Panc1 (cell line): ENCODE results near the gene SPP1. TPM values are rescaled to one million over a fixed set of nuclear protein-coding genes. Genes with fewer than 3 reads are reported as not detected.

Experiments
- ATAC-seq: fragments of 200-7000 bp; cut with Tn5 transposase; 2 replicates; pipeline ENCODE4 v1.9.1; 2020; ENCODE audit warnings: mild to moderate bottlenecking, moderate library complexity
- BruUV-seq: library from RNA; stranded (reverse); fragments of 400-500 nt; replicated peaks from 2 replicates; lab custom pipeline; 2021; lab: Mats Ljungman, UMichigan
- CTCF ChIA-PET: fragments of 300-600 bp; sonication (Branson Sonifier 250); formaldehyde crosslinking; loops from one replicate; lab custom pipeline; 2022; ENCODE audit warnings: antibody characterized with exemption; lab: Charles Lee
- POLR2A ChIA-PET: fragments of 300-600 bp; sonication (Branson Sonifier 250); formaldehyde crosslinking; loops from one replicate; lab custom pipeline; 2022; ENCODE audit warnings: antibody characterized with exemption; lab: Charles Lee
- DNase-seq: peaks from one replicate; pipeline ENCODE4 v3.0.0-alpha.2; 2010; ENCODE audit warnings: low read depth, low spot score
- H3K27ac ChIP-seq: 2 replicates; pipeline ENCODE4 v1.5.1; 2011; ENCODE audit warnings: mild to moderate bottlenecking, low read length, inconsistent platforms
- H3K27me3 ChIP-seq: fragments of 200-500 bp; sonication (Bioruptor generic); 2 replicates; pipeline ENCODE4 v1.6.0; 2014; ENCODE audit warnings: low read length, inconsistent platforms; ENCODE audit not compliant: control insufficient read depth, insufficient read depth
- H3K36me3 ChIP-seq: fragments of 200-500 bp; sonication (Bioruptor generic); 2 replicates; pipeline ENCODE4 v1.5.1; 2014; ENCODE audit warnings: inconsistent platforms, mild to moderate bottlenecking, low read length, moderate library complexity; ENCODE audit not compliant: control insufficient read depth, insufficient read depth
- H3K4me1 ChIP-seq: 2 replicates; pipeline ENCODE4 v1.5.1; 2011; ENCODE audit warnings: inconsistent platforms, mild to moderate bottlenecking, low read length, moderate library complexity; ENCODE audit not compliant: control insufficient read depth, insufficient read depth
- H3K4me3 ChIP-seq, 2 experiments: 2 replicates each; pipeline ENCODE4 v1.5.1; 2011 to 2012; ENCODE audit warnings: low read depth in 2 of 2, low read length in 2 of 2, mild to moderate bottlenecking in 2 of 2, inconsistent platforms in 1 of 2, moderate library complexity in 1 of 2
- H3K9me3 ChIP-seq: fragments of 200-500 bp; sonication (Bioruptor generic); 2 replicates; pipeline ENCODE4 v1.5.1; 2014; ENCODE audit warnings: low read depth, mild to moderate bottlenecking, inconsistent platforms, low read length, moderate library complexity; ENCODE audit not compliant: control insufficient read depth, insufficient read depth
- CTCF ChIP-seq: fragments of 450-650 bp; IDR thresholded peaks from 2 replicates; pipeline ENCODE4 v1.5.1; 2017; ENCODE audit warnings: mild to moderate bottlenecking
- POLR2AphosphoS5 ChIP-seq: IDR thresholded peaks from 2 replicates; pipeline ENCODE4 v1.6.1; 2012; ENCODE audit warnings: mild to moderate bottlenecking, low read depth, low read length, moderate library complexity
- SIN3A ChIP-seq: IDR thresholded peaks from 2 replicates; pipeline ENCODE4 v1.6.1; 2012; ENCODE audit warnings: low read depth, mild to moderate bottlenecking, low read length, moderate library complexity, borderline replicate concordance; ENCODE audit not compliant: insufficient read depth
- TCF7L2 ChIP-seq: IDR thresholded peaks from 2 replicates; pipeline ENCODE4 v1.6.1; 2011; ENCODE audit warnings: mild to moderate bottlenecking, low read depth, low read length, inconsistent platforms
- in situ Hi-C: cut with HindIII; loops from 2 replicates; pipeline ENCODE4 v1.10.0; 2016; ENCODE audit warnings: low sequenced_read_pairs, low pct_unique_long_range_greater_than_20kb
- intact Hi-C: fragments of 100-400 bp; cut with micrococcal nuclease; formaldehyde crosslinking; loops from one replicate; pipeline ENCODE4 v1.10.0; 2022; ENCODE audit not compliant: unreplicated experiment
- total RNA-seq: library from RNA; stranded (reverse); gene quantifications from one replicate; pipeline ENCODE4 v1.2.1, GENCODE V29; 2021; ENCODE audit not compliant: unreplicated experiment
- TF ChIP-seq, protein P1 (sequence below), 2 experiments: IDR thresholded peaks; 2 replicates each; pipeline ENCODE4 v1.6.1; 2011 to 2012; ENCODE audit warnings: low read depth in 2 of 2, control low read depth in 1 of 2, low read length in 1 of 2, mild to moderate bottlenecking in 1 of 2, moderate library complexity in 1 of 2; ENCODE audit not compliant: insufficient read depth in 1 of 2

SPP1 gene
- total RNA-seq, 1 experiment from 2014 or later, result 1.6 TPM

GRCh38 chr4:88029556-88029955 is 54.0 kb downstream of the SPP1 start:
- DNase-seq, result no peak
- H3K36me3 ChIP-seq, result no peaks in the 10 kb centered on the region
- intact Hi-C loops (no loop called here), in situ Hi-C loops (no loop called here)
- H3K9me3 ChIP-seq, result no peaks in the 10 kb centered on the region
- no TSS peak for BruUV-seq
- no peak overlapping the region for H3K4me3 ChIP-seq
- ChIA-PET POLR2A (no interaction called here), CTCF (no interaction called here)
- ATAC-seq, result no peak
- no peaks in the 10 kb centered on the region for H3K27me3 ChIP-seq
- no peaks in the 10 kb centered on the region for H3K4me1 ChIP-seq
- H3K27ac ChIP-seq, result no peak overlapping the region
- no peak for TF ChIP-seq TCF7L2
- TF ChIP-seq, protein P1, sequence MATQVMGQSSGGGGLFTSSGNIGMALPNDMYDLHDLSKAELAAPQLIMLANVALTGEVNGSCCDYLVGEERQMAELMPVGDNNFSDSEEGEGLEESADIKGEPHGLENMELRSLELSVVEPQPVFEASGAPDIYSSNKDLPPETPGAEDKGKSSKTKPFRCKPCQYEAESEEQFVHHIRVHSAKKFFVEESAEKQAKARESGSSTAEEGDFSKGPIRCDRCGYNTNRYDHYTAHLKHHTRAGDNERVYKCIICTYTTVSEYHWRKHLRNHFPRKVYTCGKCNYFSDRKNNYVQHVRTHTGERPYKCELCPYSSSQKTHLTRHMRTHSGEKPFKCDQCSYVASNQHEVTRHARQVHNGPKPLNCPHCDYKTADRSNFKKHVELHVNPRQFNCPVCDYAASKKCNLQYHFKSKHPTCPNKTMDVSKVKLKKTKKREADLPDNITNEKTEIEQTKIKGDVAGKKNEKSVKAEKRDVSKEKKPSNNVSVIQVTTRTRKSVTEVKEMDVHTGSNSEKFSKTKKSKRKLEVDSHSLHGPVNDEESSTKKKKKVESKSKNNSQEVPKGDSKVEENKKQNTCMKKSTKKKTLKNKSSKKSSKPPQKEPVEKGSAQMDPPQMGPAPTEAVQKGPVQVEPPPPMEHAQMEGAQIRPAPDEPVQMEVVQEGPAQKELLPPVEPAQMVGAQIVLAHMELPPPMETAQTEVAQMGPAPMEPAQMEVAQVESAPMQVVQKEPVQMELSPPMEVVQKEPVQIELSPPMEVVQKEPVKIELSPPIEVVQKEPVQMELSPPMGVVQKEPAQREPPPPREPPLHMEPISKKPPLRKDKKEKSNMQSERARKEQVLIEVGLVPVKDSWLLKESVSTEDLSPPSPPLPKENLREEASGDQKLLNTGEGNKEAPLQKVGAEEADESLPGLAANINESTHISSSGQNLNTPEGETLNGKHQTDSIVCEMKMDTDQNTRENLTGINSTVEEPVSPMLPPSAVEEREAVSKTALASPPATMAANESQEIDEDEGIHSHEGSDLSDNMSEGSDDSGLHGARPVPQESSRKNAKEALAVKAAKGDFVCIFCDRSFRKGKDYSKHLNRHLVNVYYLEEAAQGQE (IDR thresholded peaks at IDR 0.05; ENCODE audit: insufficient read depth in 1 of 2, low read depth in 2 of 2, low read length in 1 of 2), result no peak
- TF ChIP-seq SIN3A, result no peak
- TF ChIP-seq POLR2AphosphoS5, result no peak
- TF ChIP-seq CTCF, result no peak

DNA sequence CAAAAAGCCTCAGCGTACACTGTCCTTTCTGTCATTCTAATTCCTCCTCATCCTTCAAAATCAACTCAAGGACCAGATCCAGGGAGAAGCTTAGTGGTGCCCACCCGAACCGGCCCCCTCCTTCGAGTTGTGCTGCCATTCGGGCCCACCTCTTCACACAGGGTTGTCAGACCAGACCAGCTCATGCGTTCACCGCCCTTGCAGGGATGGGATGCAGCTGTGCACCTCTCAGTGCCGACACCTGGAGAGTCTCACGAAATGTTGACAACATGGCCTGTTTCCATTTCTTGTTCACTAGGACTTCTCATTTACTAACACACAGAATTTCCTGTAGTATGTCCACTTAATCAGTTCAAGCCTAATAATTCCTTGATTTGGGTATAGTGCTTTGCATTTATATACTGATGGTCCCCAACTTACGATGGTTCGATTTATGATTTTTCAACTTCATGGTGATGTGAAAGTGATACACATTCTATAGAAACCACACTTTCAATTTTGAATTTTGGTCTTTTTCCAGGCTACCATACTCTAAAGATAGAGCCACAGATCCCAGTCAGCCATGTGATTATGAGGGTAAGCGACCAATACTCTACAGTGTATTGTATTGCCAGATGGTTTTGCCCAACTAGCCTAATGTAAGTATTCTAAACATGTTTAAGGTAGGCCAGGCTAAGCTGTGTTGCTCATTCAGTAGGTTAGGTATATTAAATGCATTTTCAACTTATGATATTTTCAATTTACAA is 55.2 kb downstream of the SPP1 start:
- Histone ChIP-seq H3K4me1 (no peaks in the 10 kb centered on the region), H3K36me3 (no peaks in the 10 kb centered on the region), H3K27ac (no peak overlapping the region), H3K4me3 (no peak overlapping the region), H3K27me3 (no peaks in the 10 kb centered on the region), H3K9me3 (no peaks in the 10 kb centered on the region)
- BruUV-seq, result no TSS peak
- ATAC-seq (no peak), DNase-seq (no peak)
- POLR2A ChIA-PET, result no interaction called here
- in situ Hi-C loops, result no loop called here
- intact Hi-C loops, result loop anchor here (10.0 kb wide), 1 partner anchor 484 kb away; no protein-coding TSS in a partner anchor
- CTCF ChIA-PET, result no interaction called here
- TF ChIP-seq, protein P1 (IDR thresholded peaks at IDR 0.05; ENCODE audit: insufficient read depth in 1 of 2, low read depth in 2 of 2, low read length in 1 of 2), result no peak
- no peak for TF ChIP-seq TCF7L2
- no peak for TF ChIP-seq CTCF
- no peak for TF ChIP-seq SIN3A
- TF ChIP-seq POLR2AphosphoS5, result no peak
